ENCODE data around the gene MAPK14. TPM values are rescaled to one million over a fixed set of nuclear protein-coding genes. Genes with fewer than 3 reads are reported as not detected.

The MAPK14 gene
- total RNA-seq, 3 donors from 2014 or later (not counting 1 experiment from before 2014, with no cell fraction given) = 68.0 to 106 (median 84.5) TPM

GRCh38 chr6:35993150-35993549, 34.5 kb upstream of the MAPK14 start:
- H3K27me3 Mint-ChIP-seq (ENCODE audit: low read depth in 2 of 2) = peaks cover 9 to 10% of the 10 kb centered on the region in 2 donors
- H3K4me3 ChIP-seq (ENCODE audit: low read length) = no peak overlapping the region
- intact Hi-C loops (cut with micrococcal nuclease) = no loop called here
- H3K27me3 ChIP-seq (ENCODE audit: control insufficient read depth, insufficient read depth, low read length) = no peaks in the 10 kb centered on the region
- no peaks in the 10 kb centered on the region for H3K4me1 ChIP-seq (ENCODE audit: control insufficient read depth, insufficient read depth, low read length)
- no peaks in the 10 kb centered on the region for H3K4me1 Mint-ChIP-seq
- 94% methylated on average over 3 of the region's 3 CpGs for WGBS (ENCODE audit: insufficient coverage)
- no peaks in the 10 kb centered on the region for H3K36me3 ChIP-seq (ENCODE audit: control insufficient read depth, insufficient read depth, low read length)
- H3K36me3 Mint-ChIP-seq = no peaks in the 10 kb centered on the region
- DNase-seq (no peak), ATAC-seq (no peak)
- no peak overlapping the region for H3K27ac ChIP-seq (ENCODE audit: low read length)
- no peak overlapping the region for H3K27ac Mint-ChIP-seq
- no peak overlapping the region for H3K4me3 Mint-ChIP-seq
- TF ChIP-seq CTCF (IDR thresholded peaks at IDR 0.05) = no peak
- no peaks in the 10 kb centered on the region for H3K9me3 Mint-ChIP-seq
- H3K9me3 ChIP-seq (ENCODE audit: control insufficient read depth, insufficient read depth, low read length) = no peaks in the 10 kb centered on the region

GRCh38 chr6:36000451-36000850, 27.2 kb upstream of the MAPK14 start:
- Mint-ChIP-seq H3K27ac (no peak overlapping the region), H3K4me3 (no peak overlapping the region), H3K4me1 (no peaks in the 10 kb centered on the region)

GRCh38 chr6:36015666-36016065, 11.9 kb upstream of the MAPK14 start:
- Mint-ChIP-seq H3K4me1 (no peaks in the 10 kb centered on the region), H3K9me3 (no peaks in the 10 kb centered on the region), H3K36me3 (no peaks in the 10 kb centered on the region), H3K4me3 (no peak overlapping the region), H3K27me3 (ENCODE audit: low read depth in 2 of 2) (peaks cover 7 to 14% of the 10 kb centered on the region in 2 donors), H3K27ac (no peak overlapping the region)
- 100% methylated on average over 2 of the region's 4 CpGs for WGBS (ENCODE audit: insufficient coverage)
- Histone ChIP-seq H3K27me3 (ENCODE audit: control insufficient read depth, insufficient read depth, low read length) (no peaks in the 10 kb centered on the region), H3K27ac (ENCODE audit: low read length) (no peak overlapping the region), H3K4me1 (ENCODE audit: control insufficient read depth, insufficient read depth, low read length) (no peaks in the 10 kb centered on the region), H3K9me3 (ENCODE audit: control insufficient read depth, insufficient read depth, low read length) (no peaks in the 10 kb centered on the region), H3K36me3 (ENCODE audit: control insufficient read depth, insufficient read depth, low read length) (no peaks in the 10 kb centered on the region), H3K4me3 (ENCODE audit: low read length) (no peak overlapping the region)
- no peak for TF ChIP-seq CTCF (IDR thresholded peaks at IDR 0.05)
- DNase-seq (no peak), ATAC-seq (no peak)
- intact Hi-C loops (cut with micrococcal nuclease) = no loop called here

More at GRCh38 chr6:36000451-36000850, 27.2 kb upstream of the MAPK14 start:
- Histone ChIP-seq H3K4me3 (ENCODE audit: low read length) (no peak overlapping the region), H3K4me1 (ENCODE audit: control insufficient read depth, insufficient read depth, low read length) (no peaks in the 10 kb centered on the region), H3K27ac (ENCODE audit: low read length) (no peak overlapping the region), H3K36me3 (ENCODE audit: control insufficient read depth, insufficient read depth, low read length) (no peaks in the 10 kb centered on the region), H3K27me3 (ENCODE audit: control insufficient read depth, insufficient read depth, low read length) (no peaks in the 10 kb centered on the region), H3K9me3 (ENCODE audit: control insufficient read depth, insufficient read depth, low read length) (no peaks in the 10 kb centered on the region)
- Mint-ChIP-seq H3K27me3 (ENCODE audit: low read depth in 2 of 2) (peaks cover 10% of the 10 kb centered on the region in 2 donors), H3K9me3 (no peaks in the 10 kb centered on the region), H3K36me3 (no peaks in the 10 kb centered on the region)
- DNase-seq = no peak
- TF ChIP-seq CTCF (IDR thresholded peaks at IDR 0.05) = no peak
- ATAC-seq = no peak
- no CpG with 5 or more reads among the region's 1 CpG for WGBS (ENCODE audit: insufficient coverage)
- intact Hi-C loops (cut with micrococcal nuclease) = no loop called here

GRCh38 chr6:36018339-36018738, 9.3 kb upstream of the MAPK14 start:
- H3K4me3 ChIP-seq (ENCODE audit: low read length) = no peak overlapping the region
- no peak for TF ChIP-seq CTCF (IDR thresholded peaks at IDR 0.05)
- intact Hi-C loops (cut with micrococcal nuclease) = no loop called here

More at GRCh38 chr6:36018339-36018738, 9.3 kb upstream of the MAPK14 start:
- Mint-ChIP-seq H3K36me3 (no peaks in the 10 kb centered on the region), H3K4me3 (no peak overlapping the region), H3K27ac (no peak overlapping the region), H3K9me3 (no peaks in the 10 kb centered on the region), H3K27me3 (ENCODE audit: low read depth in 2 of 2) (peaks cover 7 to 12% of the 10 kb centered on the region in 2 donors), H3K4me1 (no peaks in the 10 kb centered on the region)
- no peak for DNase-seq
- Histone ChIP-seq H3K4me1 (ENCODE audit: control insufficient read depth, insufficient read depth, low read length) (no peaks in the 10 kb centered on the region), H3K27ac (ENCODE audit: low read length) (no peak overlapping the region), H3K9me3 (ENCODE audit: control insufficient read depth, insufficient read depth, low read length) (no peaks in the 10 kb centered on the region), H3K27me3 (ENCODE audit: control insufficient read depth, insufficient read depth, low read length) (peaks cover 4% of the 10 kb centered on the region), H3K36me3 (ENCODE audit: control insufficient read depth, insufficient read depth, low read length) (no peaks in the 10 kb centered on the region)
- WGBS (ENCODE audit: insufficient coverage) = 85% methylated on average over 2 of the region's 2 CpGs
- no peak for ATAC-seq

Measured in natural killer cell (primary cell).